ENCODE measurements around the gene RHBDF1. TPM values are rescaled to one million over a fixed set of nuclear protein-coding genes. Genes with fewer than 3 reads are reported as not detected.
"Not testable (repeated sequence)": the region's sequence is repeated elsewhere in the genome, so short reads cannot be mapped to it uniquely, and the experiment has no call there.

The RHBDF1 gene
- total RNA-seq, 1 experiment from 2014 or later: 26.3 TPM

- BruUV-seq (replicated peaks): no TSS peak
- no peak overlapping the region for H3K4me2 ChIP-seq (ENCODE audit: low read length)
- H3K9ac ChIP-seq (ENCODE audit: low read length): no peak overlapping the region
- H3K9me3 ChIP-seq (ENCODE audit: low read length): no peaks in the 10 kb centered on the region
- no peaks in the 10 kb centered on the region for H3K79me2 ChIP-seq (ENCODE audit: low read length)
- intact Hi-C loops (cut with micrococcal nuclease): no loop called here
- ATAC-seq (peak; percentile 33), DNase-seq (peak; percentile 34)
- H3K36me3 ChIP-seq (ENCODE audit: low read depth, low read length): peaks cover under 1% of the 10 kb centered on the region; the same call in 1 of the 2 replicates
- no peaks in the 10 kb centered on the region for H3F3A ChIP-seq (ENCODE audit: low read length, unreplicated experiment)
- H3K27me3 ChIP-seq (ENCODE audit: low read length): no peaks in the 10 kb centered on the region
- no peak overlapping the region for H2AFZ ChIP-seq (ENCODE audit: low read length)
- H4K20me1 ChIP-seq (ENCODE audit: low read length): no peaks in the 10 kb centered on the region
- peaks cover 5% of the 10 kb centered on the region; the same call in 1 of the 2 replicates for H3K4me1 ChIP-seq (ENCODE audit: insufficient read depth, low read length)
- POLR2A ChIA-PET (ENCODE audit: unreplicated experiment): no interaction called here
- TF ChIP-seq, protein P1, sequence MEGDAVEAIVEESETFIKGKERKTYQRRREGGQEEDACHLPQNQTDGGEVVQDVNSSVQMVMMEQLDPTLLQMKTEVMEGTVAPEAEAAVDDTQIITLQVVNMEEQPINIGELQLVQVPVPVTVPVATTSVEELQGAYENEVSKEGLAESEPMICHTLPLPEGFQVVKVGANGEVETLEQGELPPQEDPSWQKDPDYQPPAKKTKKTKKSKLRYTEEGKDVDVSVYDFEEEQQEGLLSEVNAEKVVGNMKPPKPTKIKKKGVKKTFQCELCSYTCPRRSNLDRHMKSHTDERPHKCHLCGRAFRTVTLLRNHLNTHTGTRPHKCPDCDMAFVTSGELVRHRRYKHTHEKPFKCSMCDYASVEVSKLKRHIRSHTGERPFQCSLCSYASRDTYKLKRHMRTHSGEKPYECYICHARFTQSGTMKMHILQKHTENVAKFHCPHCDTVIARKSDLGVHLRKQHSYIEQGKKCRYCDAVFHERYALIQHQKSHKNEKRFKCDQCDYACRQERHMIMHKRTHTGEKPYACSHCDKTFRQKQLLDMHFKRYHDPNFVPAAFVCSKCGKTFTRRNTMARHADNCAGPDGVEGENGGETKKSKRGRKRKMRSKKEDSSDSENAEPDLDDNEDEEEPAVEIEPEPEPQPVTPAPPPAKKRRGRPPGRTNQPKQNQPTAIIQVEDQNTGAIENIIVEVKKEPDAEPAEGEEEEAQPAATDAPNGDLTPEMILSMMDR (conservative IDR thresholded peaks at IDR 0.05; ENCODE audit: low read depth, low read length): no peak
- TF ChIP-seq EZH2 (IDR thresholded peaks at IDR 0.05; ENCODE audit: low read length, unreplicated experiment) (no peak), EZH2phosphoT487 (IDR thresholded peaks at IDR 0.05; ENCODE audit: borderline replicate concordance, low read length) (no peak)
- no peak overlapping the region for H3K4me3 ChIP-seq (ENCODE audit: low read length)
- no peaks in the 10 kb centered on the region for H3K9me2 ChIP-seq (replicated peaks; ENCODE audit: low read length)
- H3K27ac ChIP-seq (ENCODE audit: low read length): 0 out of 2 replicates have a peak overlapping the region, but pooled peaks have one; percentile 30
- CTCF ChIA-PET: no interaction called here
These were observed 33.2 kb downstream of the RHBDF1 start for GRCh38 chr16:38941-39892.

DNA sequence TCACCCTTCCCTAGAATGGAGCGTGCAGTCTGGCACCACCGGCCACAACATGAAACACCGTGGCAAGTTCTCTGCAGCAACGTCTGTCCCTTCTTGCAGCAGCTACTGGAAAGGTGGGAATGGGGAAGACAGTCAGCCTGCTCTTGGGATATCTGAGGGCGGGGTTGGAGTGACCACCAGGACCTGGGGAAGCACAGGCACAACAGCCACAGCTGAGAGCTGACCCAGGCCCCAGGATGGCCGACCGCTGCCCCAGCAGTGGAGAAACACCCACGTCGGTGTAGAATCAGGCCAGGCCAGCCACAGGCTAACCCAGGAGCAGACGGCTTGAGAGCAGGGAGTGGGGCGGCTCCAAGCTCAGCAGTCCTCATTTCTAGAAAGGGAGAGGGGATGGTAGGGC lies 34.2 kb downstream of the RHBDF1 start:
- H2AFZ ChIP-seq (ENCODE audit: low read length); POLR2A ChIA-PET (ENCODE audit: unreplicated experiment); H3K4me3 ChIP-seq (ENCODE audit: low read length); H3F3A ChIP-seq (ENCODE audit: low read length, unreplicated experiment); H3K9ac ChIP-seq (ENCODE audit: low read length); H3K9me3 ChIP-seq (ENCODE audit: low read length); intact Hi-C loops (cut with micrococcal nuclease); BruUV-seq (replicated peaks); H3K27ac ChIP-seq (ENCODE audit: low read length); DNase-seq; H4K20me1 ChIP-seq (ENCODE audit: low read length); H3K27me3 ChIP-seq (ENCODE audit: low read length); H3K4me2 ChIP-seq (ENCODE audit: low read length); H3K36me3 ChIP-seq (ENCODE audit: low read depth, low read length); H3K4me1 ChIP-seq (ENCODE audit: insufficient read depth, low read length); H3K79me2 ChIP-seq (ENCODE audit: low read length); CTCF ChIA-PET; H3K9me2 ChIP-seq (replicated peaks; ENCODE audit: low read length); ATAC-seq: not testable (repeated sequence)

- no peaks in the 10 kb centered on the region for H3K27me3 ChIP-seq (ENCODE audit: low read length)
- ATAC-seq: no peak
- no peaks in the 10 kb centered on the region for H3F3A ChIP-seq (ENCODE audit: low read length, unreplicated experiment)
- H3K9me2 ChIP-seq (replicated peaks; ENCODE audit: low read length): no peaks in the 10 kb centered on the region
- no TSS peak for BruUV-seq (replicated peaks)
- H3K4me3 ChIP-seq (ENCODE audit: low read length): no peak overlapping the region
- H2AFZ ChIP-seq (ENCODE audit: low read length): no peak overlapping the region
- peaks cover 5% of the 10 kb centered on the region; the same call in 1 of the 2 replicates for H3K4me1 ChIP-seq (ENCODE audit: insufficient read depth, low read length)
- TF ChIP-seq EZH2 (IDR thresholded peaks at IDR 0.05; ENCODE audit: low read length, unreplicated experiment): no peak
- TF ChIP-seq, protein P1 (conservative IDR thresholded peaks at IDR 0.05; ENCODE audit: low read depth, low read length): no peak
- no peak for TF ChIP-seq EZH2phosphoT487 (IDR thresholded peaks at IDR 0.05; ENCODE audit: borderline replicate concordance, low read length)
- no peaks in the 10 kb centered on the region for H4K20me1 ChIP-seq (ENCODE audit: low read length)
- H3K36me3 ChIP-seq (ENCODE audit: low read depth, low read length): no peaks in the 10 kb centered on the region; the same call in 1 of the 2 replicates
- no peaks in the 10 kb centered on the region for H3K9me3 ChIP-seq (ENCODE audit: low read length)
- intact Hi-C loops (cut with micrococcal nuclease): no loop called here
- no peak overlapping the region for H3K27ac ChIP-seq (ENCODE audit: low read length)
- no peak overlapping the region for H3K9ac ChIP-seq (ENCODE audit: low read length)
- POLR2A ChIA-PET (ENCODE audit: unreplicated experiment): no interaction called here
- no peak overlapping the region for H3K4me2 ChIP-seq (ENCODE audit: low read length)
- no peaks in the 10 kb centered on the region for H3K79me2 ChIP-seq (ENCODE audit: low read length)
- CTCF ChIA-PET: no interaction called here
- DNase-seq: no peak
These were observed 34.9 kb downstream of the RHBDF1 start for GRCh38 chr16:37511-37910.
